Liver (tissue), 9 donors: Measurements from ENCODE around the gene CABCOCO1. TPM values are rescaled to one million over a fixed set of nuclear protein-coding genes. Genes with fewer than 3 reads are reported as not detected.

Source experiments
- DNase-seq: peaks from one replicate; pipeline ENCODE4 v3.0.0-alpha.2; 2017; ENCODE audit warnings: low spot score
- H3K27ac ChIP-seq, 2 donors: one replicate each; pipeline ENCODE4 v1.7.0; 2013; ENCODE audit warnings: inconsistent platforms in 2 of 2, low read length in 2 of 2, control low read depth in 1 of 2, low read depth in 1 of 2, mild to moderate bottlenecking in 1 of 2
- H3K27me3 ChIP-seq, 4 donors: one replicate each; pipeline versions ENCODE4 v1.6.1 to v1.7.0; 2013; ENCODE audit warnings: low read length in 3 of 4, inconsistent platforms in 1 of 4, mild to moderate bottlenecking in 1 of 4, moderate library complexity in 1 of 4; ENCODE audit not compliant: control insufficient read depth in 4 of 4, insufficient read depth in 4 of 4
- H3K36me3 ChIP-seq, 4 donors: one replicate each; pipeline versions ENCODE4 v1.6.1 to v1.7.0; 2013; ENCODE audit warnings: low read length in 3 of 4, mild to moderate bottlenecking in 3 of 4, low read depth in 1 of 4, moderate library complexity in 1 of 4; ENCODE audit not compliant: control insufficient read depth in 4 of 4, insufficient read depth in 3 of 4
- H3K4me1 ChIP-seq, 4 donors: one replicate each; pipeline versions ENCODE4 v1.6.1 to v1.7.0; 2013; ENCODE audit warnings: low read length in 3 of 4, mild to moderate bottlenecking in 3 of 4, moderate library complexity in 1 of 4; ENCODE audit not compliant: control insufficient read depth in 4 of 4, insufficient read depth in 4 of 4
- H3K4me3 ChIP-seq, 3 donors: one replicate each; pipeline versions ENCODE4 v1.6.1 to v1.7.0; 2013; ENCODE audit warnings: low read length in 3 of 3, control low read depth in 1 of 3, low read depth in 1 of 3, mild to moderate bottlenecking in 1 of 3
- H3K9ac ChIP-seq, 2 donors: one replicate each; pipeline ENCODE4 v1.7.0; 2013; ENCODE audit warnings: low read length in 2 of 2, mild to moderate bottlenecking in 2 of 2, moderate library complexity in 2 of 2, control low read depth in 1 of 2, low read depth in 1 of 2
- H3K9me3 ChIP-seq, 4 donors: one replicate each; pipeline versions ENCODE4 v1.6.1 to v1.7.0; 2013; ENCODE audit warnings: low read length in 3 of 4; ENCODE audit not compliant: control insufficient read depth in 4 of 4
- ATF3 ChIP-seq: IDR thresholded peaks from 2 replicates; pipeline ENCODE4 v1.6.1; 2016; ENCODE audit warnings: antibody characterized with exemption
- CTCF ChIP-seq: fragments of 150-350 bp; IDR thresholded peaks from 2 replicates; pipeline ENCODE4 v1.5.1; 2017; ENCODE audit warnings: improper control_type of control experiment, low read depth, low read length; ENCODE audit not compliant: missing input control
- EGR1 ChIP-seq, 2 donors: IDR thresholded peaks; 2 replicates each; pipeline ENCODE4 v1.6.1; 2016 to 2018; ENCODE audit warnings: antibody characterized with exemption in 2 of 2, low read depth in 2 of 2
- FOXA1 ChIP-seq: IDR thresholded peaks from 2 replicates; pipeline ENCODE4 v1.6.1; 2016; ENCODE audit warnings: antibody characterized with exemption
- FOXA2 ChIP-seq: IDR thresholded peaks from 2 replicates; pipeline ENCODE4 v1.6.1; 2016; ENCODE audit warnings: antibody characterized with exemption
- GABPA ChIP-seq, 2 donors: IDR thresholded peaks in 1 of 2; conservative IDR thresholded peaks in 1 of 2; 2 replicates each; pipeline ENCODE4 v1.6.1; 2016; ENCODE audit warnings: antibody characterized with exemption in 2 of 2, mild to moderate bottlenecking in 1 of 2, moderate library complexity in 1 of 2
- HNF4A ChIP-seq, 2 donors: conservative IDR thresholded peaks; 2 replicates each; pipeline ENCODE4 v1.6.1; 2016; ENCODE audit warnings: antibody characterized with exemption in 2 of 2, mild to moderate bottlenecking in 2 of 2
- HNF4G ChIP-seq: IDR thresholded peaks from 2 replicates; pipeline ENCODE4 v1.6.1; 2016; ENCODE audit warnings: antibody characterized with exemption
- JUND ChIP-seq, 2 donors: IDR thresholded peaks; 2 replicates each; pipeline ENCODE4 v1.6.1; 2016; ENCODE audit warnings: antibody characterized with exemption in 2 of 2
- NR2F2 ChIP-seq: IDR thresholded peaks from 2 replicates; pipeline ENCODE4 v1.6.1; 2016; ENCODE audit warnings: antibody characterized with exemption
- RAD21 ChIP-seq, 2 donors: IDR thresholded peaks; 2 replicates each; pipeline ENCODE4 v1.6.1; 2016; ENCODE audit warnings: antibody characterized with exemption in 2 of 2, mild to moderate bottlenecking in 2 of 2
- REST ChIP-seq: IDR thresholded peaks from 2 replicates; pipeline ENCODE4 v1.6.1; 2016; ENCODE audit warnings: antibody characterized with exemption, mild to moderate bottlenecking
- RXRA ChIP-seq, 2 donors: IDR thresholded peaks; 2 replicates each; pipeline ENCODE4 v1.6.1; 2017 to 2018; ENCODE audit warnings: antibody characterized with exemption in 2 of 2, mild to moderate bottlenecking in 1 of 2
- SP1 ChIP-seq: IDR thresholded peaks from 2 replicates; pipeline ENCODE4 v1.6.1; 2018; ENCODE audit warnings: antibody characterized with exemption, mild to moderate bottlenecking
- TAF1 ChIP-seq: conservative IDR thresholded peaks from 2 replicates; pipeline ENCODE4 v1.6.1; 2016; ENCODE audit warnings: antibody characterized with exemption, mild to moderate bottlenecking
- YY1 ChIP-seq: IDR thresholded peaks from 2 replicates; pipeline ENCODE4 v1.6.1; 2016; ENCODE audit warnings: antibody characterized with exemption, mild to moderate bottlenecking
- ZBTB33 ChIP-seq: IDR thresholded peaks from 2 replicates; pipeline ENCODE4 v1.6.1; 2016; ENCODE audit warnings: antibody characterized with exemption
- WGBS: extraction: QIAGEN DNeasy Blood & Tissue Kit; methylation state at CpG from one replicate; pipeline ENCODE4 v1.1.7; 2013; 5-methylcytosine and 5-hydroxymethylcytosine counted together
- polyA plus RNA-seq, 2 donors: library from polyadenylated mRNA; stranded (reverse) in 1 of 2; unstranded in 1 of 2; fragments of 200-250 nt in 1 of 2; fragments of >200 nt in 1 of 2; fragmentation: Nextera tagmentation in 1 of 2; extraction: Ambion mirVana in 1 of 2; gene quantifications; one replicate each; pipeline versions ENCODE4 v1.2.1 to v1.2.3, GENCODE V29; 2013 to 2015
- total RNA-seq, 2 donors: library from RNA; depleted of rRNA; stranded (reverse); fragments of >200 nt; gene quantifications; one replicate each; pipeline ENCODE4 v1.2.3, GENCODE V29; 2014
- donor health status: healthy.
- donor health status: healthy.
- donor health status: healthy.
- donor health status: healthy.
- donor health status: healthy.

CABCOCO1 gene
- total and polyA plus RNA-seq, 4 donors = 0.09 to 0.20 TPM; not detected in 2

GRCh38 chr10:61628875-61629513, 33.7 kb upstream of the CABCOCO1 start:
- 72% methylated on average over 4 of the region's 4 CpGs for WGBS
- Histone ChIP-seq H3K27me3 (no peaks in the 10 kb centered on the region), H3K9ac (no peak overlapping the region), H3K27ac (no peak overlapping the region), H3K36me3 (no peaks in the 10 kb centered on the region), H3K9me3 (no peaks in the 10 kb centered on the region), H3K4me3 (no peak overlapping the region), H3K4me1 (no peaks in the 10 kb centered on the region)
- DNase-seq = no peak
- TF ChIP-seq ZBTB33 = no peak
- TF ChIP-seq HNF4G = no peak
- no peak for TF ChIP-seq JUND (IDR thresholded peaks at IDR 0.05)
- TF ChIP-seq YY1 = no peak
- TF ChIP-seq FOXA2 = no peak
- no peak for TF ChIP-seq ATF3
- TF ChIP-seq NR2F2 = no peak
- no peak for TF ChIP-seq HNF4A (conservative IDR thresholded peaks at IDR 0.05)
- TF ChIP-seq TAF1 = no peak
- no peak for TF ChIP-seq SP1
- no peak for TF ChIP-seq RAD21 (IDR thresholded peaks at IDR 0.05)
- TF ChIP-seq FOXA1 = no peak
- no peak for TF ChIP-seq RXRA (IDR thresholded peaks at IDR 0.05)

- WGBS = 83% methylated on average over 4 of the region's 4 CpGs
- no peaks in the 10 kb centered on the region for H3K9me3 ChIP-seq
- H3K4me3 ChIP-seq = no peak overlapping the region
- H3K36me3 ChIP-seq = no peaks in the 10 kb centered on the region
- DNase-seq = no peak
- H3K27ac ChIP-seq = no peak overlapping the region
- no peaks in the 10 kb centered on the region for H3K4me1 ChIP-seq
- TF ChIP-seq SP1 (no peak), FOXA2 (no peak), FOXA1 (no peak), RAD21 (IDR thresholded peaks at IDR 0.05) (no peak), CTCF (no peak), JUND (IDR thresholded peaks at IDR 0.05) (no peak), NR2F2 (no peak), REST (no peak), GABPA (IDR thresholded peaks at IDR 0.05 in 1 of 2, conservative IDR thresholded peaks at IDR 0.05 in 1 of 2) (no peak), TAF1 (no peak), EGR1 (IDR thresholded peaks at IDR 0.05; ENCODE audit: low read depth in 2 of 2) (no peak), RXRA (IDR thresholded peaks at IDR 0.05) (no peak), ZBTB33 (no peak)
- no peaks in the 10 kb centered on the region for H3K27me3 ChIP-seq
- no peak overlapping the region for H3K9ac ChIP-seq
Observed at GRCh38 chr10:61629576-61629975, 33.2 kb upstream of the CABCOCO1 start.
